ENCODE results near the gene SLC41A3.

The SLC41A3 gene

GRCh38 chr3:126021224-126021623 lies 62.7 kb downstream of the SLC41A3 start:
- ChIA-PET CTCF (no interaction called here), POLR2A (no interaction called here)
- H3K9me3 ChIP-seq (ENCODE audit: control insufficient read depth, insufficient read depth, low read depth, low read length) = no peaks in the 10 kb centered on the region
- peaks cover 0 to 32% of the 10 kb centered on the region in 2 experiments; a peak in 1 of 3 replicates for H3K36me3 ChIP-seq (ENCODE audit: control insufficient read depth in 2 of 2, insufficient read depth in 1 of 2, low read length in 2 of 2)
- no peak overlapping the region for H3K4me3 ChIP-seq (ENCODE audit: low read depth, low read length)
- TF ChIP-seq REPIN1 (tag by site-specific recombination; IDR thresholded peaks at IDR 0.05; ENCODE audit: low read depth) (no peak), KLF1 (tag by site-specific recombination; IDR thresholded peaks at IDR 0.05) (no peak), ZNF423 (tag by site-specific recombination; IDR thresholded peaks at IDR 0.05) (no peak), YY1 (tag by site-specific recombination; IDR thresholded peaks at IDR 0.05) (no peak), ZNF311 (tag by site-specific recombination; IDR thresholded peaks at IDR 0.05; ENCODE audit: borderline replicate concordance) (no peak), MYNN (tag by site-specific recombination; IDR thresholded peaks at IDR 0.05; ENCODE audit: borderline replicate concordance) (no peak), PATZ1 (tag by site-specific recombination; IDR thresholded peaks at IDR 0.05) (no peak), ZNF23 (tag by site-specific recombination; IDR thresholded peaks at IDR 0.05; ENCODE audit: borderline replicate concordance) (no peak), SP3 (tag by site-specific recombination; IDR thresholded peaks at IDR 0.05) (no peak), ZNF280D (tag by site-specific recombination; IDR thresholded peaks at IDR 0.05) (no peak), PRDM1 (tag by site-specific recombination; IDR thresholded peaks at IDR 0.05) (no peak), ZNF391 (tag by site-specific recombination; IDR thresholded peaks at IDR 0.05; ENCODE audit: borderline replicate concordance, low read depth) (no peak)
- TF ChIP-seq, protein P1, sequence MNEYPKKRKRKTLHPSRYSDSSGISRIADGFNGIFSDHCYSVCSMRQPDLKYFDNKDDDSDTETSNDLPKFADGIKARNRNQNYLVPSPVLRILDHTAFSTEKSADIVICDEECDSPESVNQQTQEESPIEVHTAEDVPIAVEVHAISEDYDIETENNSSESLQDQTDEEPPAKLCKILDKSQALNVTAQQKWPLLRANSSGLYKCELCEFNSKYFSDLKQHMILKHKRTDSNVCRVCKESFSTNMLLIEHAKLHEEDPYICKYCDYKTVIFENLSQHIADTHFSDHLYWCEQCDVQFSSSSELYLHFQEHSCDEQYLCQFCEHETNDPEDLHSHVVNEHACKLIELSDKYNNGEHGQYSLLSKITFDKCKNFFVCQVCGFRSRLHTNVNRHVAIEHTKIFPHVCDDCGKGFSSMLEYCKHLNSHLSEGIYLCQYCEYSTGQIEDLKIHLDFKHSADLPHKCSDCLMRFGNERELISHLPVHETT (tag by site-specific recombination; IDR thresholded peaks at IDR 0.05) = no peak
- TF ChIP-seq, protein P2, sequence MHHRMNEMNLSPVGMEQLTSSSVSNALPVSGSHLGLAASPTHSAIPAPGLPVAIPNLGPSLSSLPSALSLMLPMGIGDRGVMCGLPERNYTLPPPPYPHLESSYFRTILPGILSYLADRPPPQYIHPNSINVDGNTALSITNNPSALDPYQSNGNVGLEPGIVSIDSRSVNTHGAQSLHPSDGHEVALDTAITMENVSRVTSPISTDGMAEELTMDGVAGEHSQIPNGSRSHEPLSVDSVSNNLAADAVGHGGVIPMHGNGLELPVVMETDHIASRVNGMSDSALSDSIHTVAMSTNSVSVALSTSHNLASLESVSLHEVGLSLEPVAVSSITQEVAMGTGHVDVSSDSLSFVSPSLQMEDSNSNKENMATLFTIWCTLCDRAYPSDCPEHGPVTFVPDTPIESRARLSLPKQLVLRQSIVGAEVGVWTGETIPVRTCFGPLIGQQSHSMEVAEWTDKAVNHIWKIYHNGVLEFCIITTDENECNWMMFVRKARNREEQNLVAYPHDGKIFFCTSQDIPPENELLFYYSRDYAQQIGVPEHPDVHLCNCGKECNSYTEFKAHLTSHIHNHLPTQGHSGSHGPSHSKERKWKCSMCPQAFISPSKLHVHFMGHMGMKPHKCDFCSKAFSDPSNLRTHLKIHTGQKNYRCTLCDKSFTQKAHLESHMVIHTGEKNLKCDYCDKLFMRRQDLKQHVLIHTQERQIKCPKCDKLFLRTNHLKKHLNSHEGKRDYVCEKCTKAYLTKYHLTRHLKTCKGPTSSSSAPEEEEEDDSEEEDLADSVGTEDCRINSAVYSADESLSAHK (tag by site-specific recombination; IDR thresholded peaks at IDR 0.05) = no peak
- TF ChIP-seq, protein P3, sequence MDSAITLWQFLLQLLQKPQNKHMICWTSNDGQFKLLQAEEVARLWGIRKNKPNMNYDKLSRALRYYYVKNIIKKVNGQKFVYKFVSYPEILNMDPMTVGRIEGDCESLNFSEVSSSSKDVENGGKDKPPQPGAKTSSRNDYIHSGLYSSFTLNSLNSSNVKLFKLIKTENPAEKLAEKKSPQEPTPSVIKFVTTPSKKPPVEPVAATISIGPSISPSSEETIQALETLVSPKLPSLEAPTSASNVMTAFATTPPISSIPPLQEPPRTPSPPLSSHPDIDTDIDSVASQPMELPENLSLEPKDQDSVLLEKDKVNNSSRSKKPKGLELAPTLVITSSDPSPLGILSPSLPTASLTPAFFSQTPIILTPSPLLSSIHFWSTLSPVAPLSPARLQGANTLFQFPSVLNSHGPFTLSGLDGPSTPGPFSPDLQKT (IDR thresholded peaks at IDR 0.05; ENCODE audit: borderline replicate concordance, low read depth, low read length) = no peak
- H3K27ac ChIP-seq (ENCODE audit: extremely low read depth, low read depth, low read length) = no peak overlapping the region
- no peaks in the 10 kb centered on the region for H3K4me1 ChIP-seq (ENCODE audit: control insufficient read depth, insufficient read depth, low read length)

Measured in HEK293 (cell line).